HG02759 (cell line): ENCODE measurements around the gene DHRS1.
"Not testable (repeated sequence)": the region's sequence is repeated elsewhere in the genome, so short reads cannot be mapped to it uniquely, and the experiment has no call there.

Source experiments
- ATAC-seq: cut with Tn5 transposase; IDR thresholded peaks from one replicate; pipeline ENCODE4 v1.9.1; 2021; ENCODE audit warnings: mild to moderate bottlenecking, moderate library complexity; ENCODE audit not compliant: unreplicated experiment

Gene DHRS1

GRCh38 chr14:24252289-24253124, 47.1 kb downstream of the DHRS1 start:
- no peak for ATAC-seq

DNA sequence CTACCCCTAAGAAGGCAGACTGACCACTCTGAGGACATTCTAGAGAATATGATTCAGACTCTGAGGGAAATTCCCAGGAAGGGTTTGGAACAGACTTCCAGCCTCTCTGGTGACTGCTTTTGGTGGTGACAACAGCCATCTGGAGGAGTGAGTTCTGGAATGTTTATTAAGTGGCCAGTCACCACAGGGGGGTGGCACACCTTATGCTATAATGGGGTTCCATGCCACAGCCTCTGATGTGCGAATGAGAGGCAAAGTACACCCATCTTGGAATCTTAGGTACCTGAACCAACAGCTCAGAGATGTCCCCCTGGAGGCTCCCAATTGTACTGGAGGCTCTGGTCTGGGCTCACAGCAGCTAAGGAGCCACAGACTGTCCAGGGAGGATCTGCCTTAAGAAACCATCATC, 47.7 kb downstream of the DHRS1 start:
- ATAC-seq: no peak

GRCh38 chr14:24250354-24250753, 49.2 kb downstream of the DHRS1 start:
- ATAC-seq: no peak

GRCh38 chr14:24249230-24250021, 50.2 kb downstream of the DHRS1 start:
- no peak for ATAC-seq

DNA sequence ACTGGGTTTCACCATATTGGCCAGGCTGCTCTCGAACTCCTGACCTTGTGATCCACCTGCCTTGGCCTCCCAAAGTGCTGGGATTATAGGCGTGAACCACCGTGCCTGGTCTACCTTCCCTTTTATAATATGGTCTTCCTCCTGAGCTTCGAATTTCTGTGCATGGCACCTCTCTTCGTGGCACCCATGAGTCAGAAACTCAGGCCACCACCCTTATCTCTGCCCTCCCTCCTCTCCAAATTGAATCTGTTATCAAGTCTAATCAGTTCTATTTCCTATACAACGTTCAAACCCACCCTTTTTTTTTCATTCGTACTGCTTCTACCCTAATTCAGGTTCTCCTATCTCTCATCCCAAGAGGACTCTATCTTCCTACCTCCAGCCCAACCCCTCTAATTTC, 52.2 kb downstream of the DHRS1 start:
- no peak for ATAC-seq

DNA sequence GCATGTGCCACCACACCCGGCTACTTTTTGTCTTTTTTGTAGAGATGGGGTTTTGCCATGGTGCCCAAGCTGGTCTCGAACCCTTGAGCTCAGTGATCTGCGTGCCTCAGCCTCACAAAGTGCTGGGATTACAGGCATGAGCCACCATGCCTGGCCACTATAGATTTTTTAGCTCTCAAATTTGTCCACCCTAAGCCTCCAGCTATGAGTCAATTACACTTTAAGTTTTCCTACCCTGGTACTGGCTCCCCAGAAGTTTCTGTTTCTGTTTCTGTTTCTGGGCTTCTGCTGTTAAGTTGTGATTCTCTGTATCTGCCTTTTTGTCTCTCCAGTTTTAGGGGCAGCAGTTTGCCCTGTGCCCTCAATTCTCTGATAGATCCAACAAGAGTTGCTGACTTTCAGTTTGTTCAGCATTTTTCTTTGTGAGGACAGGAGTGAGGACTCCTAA, 52.8 kb downstream of the DHRS1 start:
- ATAC-seq: no peak

DNA sequence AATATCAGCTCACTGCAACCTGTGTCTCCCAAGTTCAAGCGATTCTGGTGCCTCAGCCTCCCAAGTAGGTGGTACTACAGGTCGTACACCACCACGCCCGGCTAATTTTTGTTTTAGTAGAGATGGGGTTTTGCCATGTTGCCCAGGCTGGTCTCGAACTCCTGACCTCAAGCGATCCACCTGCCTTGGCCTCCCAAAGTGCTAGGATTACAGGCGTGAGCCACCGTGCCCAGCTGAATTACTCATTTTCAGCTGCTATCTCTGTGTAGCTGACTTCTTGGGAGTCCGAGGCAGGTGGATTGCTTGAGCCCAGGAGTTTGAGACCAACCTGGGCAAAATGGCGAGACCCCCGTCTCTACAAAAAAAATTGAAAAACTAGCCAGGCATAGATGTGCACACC, 54.2 kb downstream of the DHRS1 start:
- ATAC-seq: not testable (repeated sequence)

GRCh38 chr14:24243336-24243836, 56.2 kb downstream of the DHRS1 start:
- no peak for ATAC-seq

- peak; percentile 80 for ATAC-seq
These were observed 57.6 kb downstream of the DHRS1 start for GRCh38 chr14:24241829-24242443.
